Psoas muscle (tissue), 8 donors: ENCODE measurements around the gene CAMK1D. TPM values are rescaled to one million over a fixed set of nuclear protein-coding genes. Genes with fewer than 3 reads are reported as not detected.

ENCODE experiments used
- ATAC-seq, 4 donors: fragments of 200-7000 bp; cut with Tn5 transposase; one replicate each; pipeline ENCODE4 v1.9.1; 2020; ENCODE audit warnings: moderate library complexity in 3 of 4, mild to moderate bottlenecking in 2 of 4
- DNase-seq, 2 donors: peaks; one replicate each; pipeline ENCODE4 v3.0.0-alpha.2; 2020
- H3K27ac ChIP-seq: fragments of 200-600 bp; one replicate; pipeline ENCODE4 v1.8.0; 2022
- H3K27me3 ChIP-seq, 3 donors: fragments of 200-600 bp in 1 of 3; one replicate each; pipeline versions ENCODE4 v1.6.1 to v1.8.0; 2013 to 2022; ENCODE audit warnings: low read length in 2 of 3, mild to moderate bottlenecking in 2 of 3, moderate library complexity in 1 of 3; ENCODE audit not compliant: insufficient read depth in 3 of 3
- H3K36me3 ChIP-seq, 2 donors: fragments of 200-600 bp in 1 of 2; one replicate each; pipeline versions ENCODE4 v1.6.1 to v1.8.0; 2013 to 2022; ENCODE audit warnings: low read depth in 1 of 2, mild to moderate bottlenecking in 1 of 2, moderate library complexity in 1 of 2; ENCODE audit not compliant: insufficient read depth in 1 of 2
- H3K4me1 ChIP-seq: fragments of 200-600 bp; one replicate; pipeline ENCODE4 v1.8.0; 2022
- H3K4me3 ChIP-seq: fragments of 200-600 bp; one replicate; pipeline ENCODE4 v1.8.0; 2022; ENCODE audit warnings: mild to moderate bottlenecking
- H3K9me3 ChIP-seq: fragments of 200-600 bp; one replicate; pipeline ENCODE4 v1.8.0; 2022
- WGBS, 3 donors: extraction: QIAGEN DNeasy Blood & Tissue Kit; methylation state at CpG; one replicate each; pipeline versions ENCODE4 v1.1.6 to v1.1.7; 2013; 5-methylcytosine and 5-hydroxymethylcytosine counted together
- intact Hi-C, 2 donors: fragments of 100-400 bp; cut with DNase I; formaldehyde crosslinking; loops; one replicate each; pipeline versions ENCODE4 v1.11.0 to v1.14.2; 2022
- polyA plus RNA-seq, 3 donors: library from polyadenylated mRNA; stranded (reverse); fragments of 200-250 nt; gene quantifications; one replicate each; pipeline ENCODE4 v1.2.3, GENCODE V29; 2013
- total RNA-seq, 4 donors: library from RNA; stranded (reverse); fragmentation: NEBNext Ultra II Directional in 2 of 4; extraction: Animal tissue kit (Norgen Biotek cat#: 25700) in 2 of 4; gene quantifications; one replicate each; pipeline versions ENCODE4 v1.2.1 to v1.2.4, GENCODE V29; 2021 to 2023
- TF ChIP-seq, protein P1 (sequence below): fragments of 200-600 bp; IDR thresholded peaks from one replicate; pipeline ENCODE4 v1.8.0; 2022; ENCODE audit warnings: antibody characterized with exemption
- donor health status: healthy with polysubstance abuse.
- donor health status: DM: no; HTN: no; CAD: no; lungs with moderate emphysema.
- donor health status: Bipolar disorder and iron deficiency.
- donor health status: healthy.
- donor health status: DM: yes; HTN: yes; CAD: no.
- donor health status: DM: no; HTN: no; CAD: no.
- donor health status: DM: no; HTN: no; CAD: no.
- donor health status: DM: yes; HTN: yes; CAD: no.

Gene CAMK1D
- total and polyA plus RNA-seq, 7 donors: 0.39 to 1.8 (median 0.53) TPM

DNA sequence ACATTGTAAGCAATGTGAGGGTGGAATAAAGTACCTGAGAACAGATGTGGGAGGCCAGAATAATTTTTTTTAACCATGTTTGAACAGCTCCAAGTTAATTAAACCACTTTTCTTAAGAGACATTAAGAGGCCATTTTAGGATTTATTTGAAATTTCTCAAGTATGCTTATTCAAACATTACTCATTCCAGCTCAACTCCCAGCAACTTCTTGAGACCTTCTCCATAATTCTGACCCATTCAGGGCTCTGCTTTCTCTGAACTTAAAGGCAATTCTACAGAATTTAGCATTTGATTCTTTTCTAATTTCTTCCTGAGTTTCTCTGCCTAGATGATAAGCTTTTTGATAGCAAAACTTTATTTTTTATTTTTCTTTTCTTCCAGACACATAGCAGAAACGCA lies 314.5 kb downstream of the CAMK1D start:
- Histone ChIP-seq H3K4me1 (no peaks in the 10 kb centered on the region), H3K27me3 (no peaks in the 10 kb centered on the region), H3K27ac (no peak overlapping the region), H3K4me3 (no peak overlapping the region), H3K36me3 (no peaks in the 10 kb centered on the region), H3K9me3 (no peaks in the 10 kb centered on the region)
- intact Hi-C loops: no loop called here
- TF ChIP-seq, protein P1, sequence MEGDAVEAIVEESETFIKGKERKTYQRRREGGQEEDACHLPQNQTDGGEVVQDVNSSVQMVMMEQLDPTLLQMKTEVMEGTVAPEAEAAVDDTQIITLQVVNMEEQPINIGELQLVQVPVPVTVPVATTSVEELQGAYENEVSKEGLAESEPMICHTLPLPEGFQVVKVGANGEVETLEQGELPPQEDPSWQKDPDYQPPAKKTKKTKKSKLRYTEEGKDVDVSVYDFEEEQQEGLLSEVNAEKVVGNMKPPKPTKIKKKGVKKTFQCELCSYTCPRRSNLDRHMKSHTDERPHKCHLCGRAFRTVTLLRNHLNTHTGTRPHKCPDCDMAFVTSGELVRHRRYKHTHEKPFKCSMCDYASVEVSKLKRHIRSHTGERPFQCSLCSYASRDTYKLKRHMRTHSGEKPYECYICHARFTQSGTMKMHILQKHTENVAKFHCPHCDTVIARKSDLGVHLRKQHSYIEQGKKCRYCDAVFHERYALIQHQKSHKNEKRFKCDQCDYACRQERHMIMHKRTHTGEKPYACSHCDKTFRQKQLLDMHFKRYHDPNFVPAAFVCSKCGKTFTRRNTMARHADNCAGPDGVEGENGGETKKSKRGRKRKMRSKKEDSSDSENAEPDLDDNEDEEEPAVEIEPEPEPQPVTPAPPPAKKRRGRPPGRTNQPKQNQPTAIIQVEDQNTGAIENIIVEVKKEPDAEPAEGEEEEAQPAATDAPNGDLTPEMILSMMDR: no peak
- 83 to 91% (median 87%) methylated on average over 1 of the region's 1 CpG for WGBS, 3 donors
- DNase-seq (no peak), ATAC-seq (no peak)

DNA sequence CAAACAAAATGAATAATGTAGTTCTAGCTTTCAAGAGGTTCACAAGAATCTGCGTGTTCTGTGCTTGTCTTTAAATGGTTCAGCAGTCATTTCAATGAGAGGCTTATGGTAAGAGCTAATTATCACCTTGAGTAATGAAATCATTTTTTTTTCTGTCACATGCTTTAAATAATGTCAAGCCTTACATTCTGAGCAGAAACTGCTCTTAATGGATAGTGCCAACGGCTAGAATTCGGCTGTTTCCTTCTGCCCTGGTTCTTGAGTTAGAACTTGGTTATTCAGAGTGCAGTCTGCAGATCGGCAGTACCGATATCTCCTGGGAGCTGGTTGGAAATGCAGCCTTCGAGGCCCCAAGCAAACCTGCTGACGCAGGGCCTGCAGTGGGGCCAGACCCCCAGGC lies 316.2 kb downstream of the CAMK1D start:
- H3K27ac ChIP-seq: no peak overlapping the region
- TF ChIP-seq, protein P1: no peak
- intact Hi-C loops: no loop called here

DNA sequence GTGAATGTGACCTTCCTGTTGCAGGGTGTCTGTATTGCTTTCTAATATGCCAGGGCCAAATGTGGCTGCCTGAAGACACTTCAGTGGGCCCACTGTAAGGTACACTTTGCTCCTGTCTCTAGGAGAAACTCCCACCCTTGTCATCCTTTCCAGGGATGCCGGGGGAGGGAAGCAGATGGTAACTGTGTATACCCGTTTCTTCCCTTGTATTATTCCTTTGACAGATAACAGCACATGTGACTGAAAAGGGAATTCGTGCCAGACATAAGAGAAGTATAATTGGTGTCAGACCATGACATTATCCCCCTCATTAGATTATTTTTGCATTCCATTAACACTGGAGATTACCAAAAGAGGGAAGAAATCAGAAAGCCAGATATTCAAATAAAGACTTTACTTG lies 317.7 kb downstream of the CAMK1D start:
- DNase-seq (no peak), ATAC-seq (no peak)
- H3K27me3 ChIP-seq: no peaks in the 10 kb centered on the region
- TF ChIP-seq, protein P1: no peak
- no peak overlapping the region for H3K27ac ChIP-seq
- H3K4me1 ChIP-seq: no peaks in the 10 kb centered on the region
- H3K4me3 ChIP-seq: no peak overlapping the region
- peaks cover 10% of the 10 kb centered on the region for H3K9me3 ChIP-seq
- H3K36me3 ChIP-seq: no peaks in the 10 kb centered on the region
- WGBS, 3 donors: 50 to 54% (median 50%) methylated on average over 3 of the region's 3 CpGs
- intact Hi-C loops: no loop called here

More for the DNA sequence above, 316.2 kb downstream of the CAMK1D start:
- ATAC-seq (no peak), DNase-seq (no peak)
- peaks cover 10% of the 10 kb centered on the region for H3K9me3 ChIP-seq
- no peaks in the 10 kb centered on the region for H3K36me3 ChIP-seq
- no peak overlapping the region for H3K4me3 ChIP-seq
- H3K27me3 ChIP-seq: no peaks in the 10 kb centered on the region
- WGBS, 3 donors: 73 to 81% (median 78%) methylated on average over 7 of the region's 7 CpGs
- H3K4me1 ChIP-seq: no peaks in the 10 kb centered on the region

DNA sequence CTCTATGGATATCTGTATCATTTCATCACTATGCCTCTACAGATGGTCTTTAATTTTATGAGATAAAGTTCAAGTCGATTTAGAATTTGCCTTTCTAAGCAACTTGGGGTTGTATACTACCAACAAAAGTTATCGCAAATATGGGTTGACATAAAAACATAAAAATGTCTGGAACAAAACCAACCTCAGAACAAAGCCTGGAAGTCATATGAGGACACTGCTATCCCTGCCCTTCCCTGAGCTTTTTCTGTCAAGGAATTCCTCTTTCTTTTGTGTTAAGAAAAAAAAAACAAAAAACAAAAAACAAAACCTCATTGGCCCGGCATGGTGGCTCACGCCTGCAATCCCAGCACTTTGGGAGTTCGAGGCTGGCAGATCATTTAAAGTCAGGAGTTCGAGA lies 319.3 kb downstream of the CAMK1D start:
- Histone ChIP-seq H3K36me3 (no peaks in the 10 kb centered on the region), H3K4me3 (no peak overlapping the region), H3K27ac (no peak overlapping the region), H3K9me3 (peaks cover 10% of the 10 kb centered on the region), H3K4me1 (no peaks in the 10 kb centered on the region), H3K27me3 (no peaks in the 10 kb centered on the region)
- no peak for ATAC-seq
- DNase-seq: no peak
- intact Hi-C loops: no loop called here
- 65 to 69% (median 67%) methylated on average over 6 of the region's 6 CpGs for WGBS, 3 donors
- TF ChIP-seq, protein P1: no peak

DNA sequence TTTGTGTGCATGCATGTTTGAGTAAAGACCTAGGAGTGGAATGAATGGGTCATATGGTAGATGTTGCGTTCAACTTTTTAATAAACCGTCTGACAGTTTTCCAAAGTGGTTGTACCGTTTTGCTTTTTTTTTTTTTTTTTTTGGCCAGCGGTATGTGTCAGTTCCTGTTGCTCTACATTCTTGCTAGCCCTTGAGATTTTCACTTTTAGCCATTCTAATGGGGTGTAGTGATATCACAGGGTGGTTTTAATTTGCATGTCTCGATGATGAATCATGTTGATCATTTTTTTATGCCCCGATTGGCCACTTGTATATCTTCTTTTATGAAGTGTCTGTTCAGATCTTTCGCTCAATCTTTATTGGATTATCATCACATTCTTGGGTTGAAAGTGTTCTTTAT lies 320.7 kb downstream of the CAMK1D start:
- Histone ChIP-seq H3K27ac (no peak overlapping the region), H3K4me1 (no peaks in the 10 kb centered on the region), H3K9me3 (peaks cover 10% of the 10 kb centered on the region), H3K27me3 (no peaks in the 10 kb centered on the region), H3K36me3 (no peaks in the 10 kb centered on the region), H3K4me3 (no peak overlapping the region)
- 84 to 96% (median 88%) methylated on average over 7 of the region's 7 CpGs for WGBS, 3 donors
- intact Hi-C loops: no loop called here
- ATAC-seq (no peak), DNase-seq (no peak)
- TF ChIP-seq, protein P1: no peak
